Mesendoderm (in vitro differentiated cells): ENCODE data around the gene CCDC81.

Source experiments
- DNase-seq: peaks from one replicate; pipeline ENCODE4 v3.0.0; 2013
- H2AK5ac ChIP-seq: 2 replicates; pipeline ENCODE4 v1.6.1; 2013; ENCODE audit warnings: low read length, inconsistent platforms
- H2BK120ac ChIP-seq: 2 replicates; pipeline ENCODE4 v1.6.1; 2013; ENCODE audit warnings: low read depth, mild to moderate bottlenecking, low read length, moderate library complexity, mixed read lengths
- H2BK15ac ChIP-seq: replicated peaks from 2 replicates; pipeline ENCODE4 v1.6.1; 2013; ENCODE audit warnings: low read depth, mild to moderate bottlenecking, moderate library complexity
- H2BK5ac ChIP-seq: 2 replicates; pipeline ENCODE4 v1.6.1; 2013; ENCODE audit warnings: low read length, inconsistent platforms
- H3K18ac ChIP-seq: 2 replicates; pipeline ENCODE4 v1.6.1; 2013; ENCODE audit warnings: mild to moderate bottlenecking, low read length, mixed read lengths
- H3K23ac ChIP-seq: one replicate; pipeline ENCODE4 v1.6.1; 2013; ENCODE audit warnings: low read length
- H3K27ac ChIP-seq: 2 replicates; pipeline ENCODE4 v1.5.1; 2013; ENCODE audit warnings: low read depth, mild to moderate bottlenecking, inconsistent platforms, low read length, moderate library complexity
- H3K27me3 ChIP-seq: 2 replicates; pipeline ENCODE4 v1.6.1; 2013; ENCODE audit warnings: low read length, control low read depth, mild to moderate bottlenecking, inconsistent platforms; ENCODE audit not compliant: insufficient read depth, poor library complexity
- H3K36me3 ChIP-seq: 2 replicates; pipeline ENCODE4 v1.6.1; 2013; ENCODE audit warnings: low read length, inconsistent platforms; ENCODE audit not compliant: control insufficient read depth, insufficient read depth
- H3K4ac ChIP-seq: one replicate; pipeline ENCODE4 v1.6.1; 2013; ENCODE audit warnings: low read depth, mild to moderate bottlenecking, low read length, moderate library complexity
- H3K4me1 ChIP-seq: 2 replicates; pipeline ENCODE4 v1.6.1; 2013; ENCODE audit warnings: low read depth, low read length, inconsistent platforms; ENCODE audit not compliant: control insufficient read depth
- H3K4me2 ChIP-seq: 2 replicates; pipeline ENCODE4 v1.6.1; 2013; ENCODE audit warnings: low read length
- H3K4me3 ChIP-seq: 2 replicates; pipeline ENCODE4 v1.5.1; 2013; ENCODE audit warnings: mild to moderate bottlenecking, low read length
- H3K56ac ChIP-seq: one replicate; pipeline ENCODE4 v1.6.1; 2013; ENCODE audit warnings: low read length
- H3K79me1 ChIP-seq: 2 replicates; pipeline ENCODE4 v1.6.1; 2013; ENCODE audit warnings: low read length, inconsistent platforms
- H3K79me2 ChIP-seq: 2 replicates; pipeline ENCODE4 v1.6.1; 2013; ENCODE audit warnings: mild to moderate bottlenecking, low read length; ENCODE audit not compliant: control insufficient read depth, insufficient read depth
- H3K9ac ChIP-seq: 2 replicates; pipeline ENCODE4 v1.6.1; 2013; ENCODE audit warnings: low read length, inconsistent platforms
- H4K5ac ChIP-seq: one replicate; pipeline ENCODE4 v1.6.1; 2013; ENCODE audit warnings: low read length
- H4K8ac ChIP-seq: one replicate; pipeline ENCODE4 v1.6.1; 2013; ENCODE audit warnings: low read depth, mild to moderate bottlenecking, control low read depth, low read length, moderate library complexity
- WGBS: extraction: QIAGEN DNeasy Blood & Tissue Kit; methylation state at CpG from one replicate; pipeline ENCODE4 v1.1.7; 2013; ENCODE audit warnings: low lambda C conversion rate, missing lambda C conversion rate; ENCODE audit not compliant: insufficient coverage; ENCODE audit errors: extremely low coverage; 5-methylcytosine and 5-hydroxymethylcytosine counted together

The CCDC81 gene

DNA sequence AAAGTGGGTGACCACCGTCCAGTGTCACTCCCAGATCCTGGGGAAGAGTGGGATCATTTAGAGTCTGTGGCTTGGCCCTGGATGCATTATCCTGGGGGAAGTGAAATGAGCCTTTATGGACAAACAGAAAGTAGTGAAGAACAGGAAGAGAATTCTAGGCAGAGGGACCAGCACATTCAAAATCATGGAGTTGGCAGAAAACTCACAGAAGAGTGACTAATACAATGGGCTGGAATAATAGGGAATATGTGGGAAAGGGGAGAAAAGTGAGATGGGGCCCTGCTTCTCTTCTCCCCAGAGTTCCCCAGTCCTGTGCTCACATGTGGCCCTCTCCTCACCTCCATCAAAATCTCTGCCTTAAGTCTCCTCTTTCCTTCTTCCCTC is 84.3 kb downstream of the CCDC81 start:
- no peak overlapping the region for H2BK5ac ChIP-seq
- no CpG with 5 or more reads among the region's 1 CpG for WGBS
- no peaks in the 10 kb centered on the region for H3K79me2 ChIP-seq
- no peak overlapping the region for H3K27ac ChIP-seq
- no peak overlapping the region for H3K18ac ChIP-seq
- H4K5ac ChIP-seq = no peak overlapping the region
- no peaks in the 10 kb centered on the region for H3K27me3 ChIP-seq
- H3K36me3 ChIP-seq = no peaks in the 10 kb centered on the region
- H3K23ac ChIP-seq = no peak overlapping the region
- H3K4me2 ChIP-seq = no peak overlapping the region
- no peak overlapping the region for H4K8ac ChIP-seq
- H3K9ac ChIP-seq = no peak overlapping the region
- no peak overlapping the region for H2BK120ac ChIP-seq
- H3K4ac ChIP-seq = no peak overlapping the region
- no peaks in the 10 kb centered on the region for H3K79me1 ChIP-seq
- no peak overlapping the region for H3K56ac ChIP-seq
- H2BK15ac ChIP-seq = no peak overlapping the region
- no peak overlapping the region for H3K4me3 ChIP-seq
- H3K4me1 ChIP-seq = peaks cover 2% of the 10 kb centered on the region
- no peak overlapping the region for H2AK5ac ChIP-seq
- no peak for DNase-seq

DNA sequence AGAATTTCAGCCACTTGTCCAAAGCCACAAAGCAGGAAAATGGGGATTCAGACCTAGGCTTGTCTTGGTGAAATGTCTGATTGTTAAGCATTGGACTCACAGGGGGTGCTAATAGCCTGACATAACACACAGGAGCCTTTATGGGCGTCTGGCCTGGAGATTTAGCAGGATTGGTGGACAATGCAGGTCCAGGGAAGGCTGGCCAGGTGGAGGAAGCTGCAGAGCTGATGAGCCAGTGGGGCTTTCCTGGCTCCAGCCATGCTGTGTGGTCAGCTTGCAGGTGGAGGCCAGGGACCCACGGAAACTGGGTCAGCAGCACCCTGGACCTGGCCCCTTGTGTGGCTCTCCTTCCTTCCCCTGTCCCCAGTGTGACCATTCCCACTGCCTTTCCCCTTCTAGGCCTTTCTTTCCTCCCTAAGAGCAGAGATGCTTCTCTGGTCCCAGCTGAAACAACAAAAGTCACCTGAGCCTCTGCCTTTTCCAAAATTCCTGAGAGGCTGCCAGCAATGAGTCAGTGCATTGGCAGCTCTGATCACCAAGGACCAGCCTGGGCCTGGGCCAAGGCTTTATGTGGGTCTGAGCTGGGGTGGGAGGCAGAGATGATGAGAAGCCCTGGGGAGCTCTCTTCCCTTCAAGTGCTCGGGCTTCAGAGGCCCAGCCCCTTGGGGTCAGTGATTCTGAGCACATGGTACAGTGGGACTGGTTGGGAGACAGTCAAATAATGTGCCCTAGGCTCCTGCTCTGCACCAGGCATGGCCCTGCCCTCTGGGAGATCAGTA is 85.2 kb downstream of the CCDC81 start:
- H4K5ac ChIP-seq = no peak overlapping the region
- H2BK15ac ChIP-seq = no peak overlapping the region
- H3K4me3 ChIP-seq = no peak overlapping the region
- H3K4ac ChIP-seq = peak overlapping the region; percentile 63
- H4K8ac ChIP-seq = no peak overlapping the region
- peak; percentile 90 for DNase-seq
- no peak overlapping the region for H2BK5ac ChIP-seq
- H3K36me3 ChIP-seq = no peaks in the 10 kb centered on the region
- no CpG with 5 or more reads among the region's 3 CpGs for WGBS
- H2AK5ac ChIP-seq = no peak overlapping the region
- no peak overlapping the region for H3K56ac ChIP-seq
- H3K79me2 ChIP-seq = no peaks in the 10 kb centered on the region
- no peak overlapping the region for H2BK120ac ChIP-seq
- H3K4me2 ChIP-seq = no peak overlapping the region
- H3K27ac ChIP-seq = no peak overlapping the region
- no peak overlapping the region for H3K9ac ChIP-seq
- no peak overlapping the region for H3K18ac ChIP-seq
- H3K23ac ChIP-seq = no peak overlapping the region
- H3K79me1 ChIP-seq = no peaks in the 10 kb centered on the region
- H3K27me3 ChIP-seq = no peaks in the 10 kb centered on the region
- H3K4me1 ChIP-seq = peaks cover 2% of the 10 kb centered on the region

DNA sequence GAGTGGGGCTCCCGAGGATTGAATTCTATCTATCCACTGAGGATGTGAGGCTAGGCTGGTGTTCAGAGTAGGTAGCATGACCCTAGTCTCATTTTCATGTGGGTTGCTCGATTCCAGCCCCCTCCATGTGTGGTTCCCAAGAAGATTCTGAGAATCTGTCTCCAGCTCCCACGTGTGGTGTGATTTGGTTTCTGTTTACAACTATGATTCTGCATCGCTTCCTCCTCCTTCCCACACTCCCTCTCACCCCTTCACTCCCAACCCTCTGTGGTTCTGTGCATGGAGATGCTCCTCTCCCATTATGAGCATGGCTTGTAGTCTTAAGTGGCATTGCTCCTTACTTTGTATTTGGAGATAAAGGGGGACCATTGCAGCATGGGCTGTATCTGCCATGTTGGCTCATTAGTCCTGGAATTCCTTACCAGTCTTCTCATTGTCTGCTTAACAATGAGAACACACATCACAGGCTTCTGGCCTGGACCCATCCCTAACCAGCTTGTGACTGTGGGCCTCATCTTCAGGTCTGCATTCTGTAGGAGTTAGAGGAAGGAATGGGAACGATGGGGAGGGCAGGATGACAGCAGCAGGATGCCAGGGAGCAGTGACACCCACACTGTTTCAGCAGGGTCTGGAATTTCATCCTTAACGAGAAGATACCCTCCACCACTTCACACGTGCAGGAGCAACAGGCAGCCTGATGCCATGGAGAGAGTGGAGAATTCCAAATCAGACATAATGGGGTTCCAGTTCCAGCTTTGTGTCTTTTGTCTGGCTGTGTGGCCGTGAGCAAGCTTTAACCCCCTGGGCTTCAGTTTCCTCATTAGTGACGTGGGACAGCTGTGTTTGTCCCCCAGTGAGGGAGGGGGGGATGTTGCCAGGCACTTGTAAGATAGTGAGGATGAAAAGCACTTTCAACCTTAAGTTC is 86.0 kb downstream of the CCDC81 start:
- Histone ChIP-seq H3K36me3 (no peaks in the 10 kb centered on the region), H3K4me2 (no peak overlapping the region), H3K27me3 (no peaks in the 10 kb centered on the region), H2BK5ac (no peak overlapping the region), H3K9ac (no peak overlapping the region), H2BK15ac (no peak overlapping the region), H2BK120ac (no peak overlapping the region), H4K8ac (no peak overlapping the region), H3K4me3 (no peak overlapping the region), H3K27ac (no peak overlapping the region), H4K5ac (no peak overlapping the region), H3K4ac (no peak overlapping the region), H3K79me2 (no peaks in the 10 kb centered on the region), H3K56ac (no peak overlapping the region), H3K4me1 (peaks cover 2% of the 10 kb centered on the region), H3K23ac (no peak overlapping the region), H3K79me1 (no peaks in the 10 kb centered on the region), H2AK5ac (no peak overlapping the region), H3K18ac (no peak overlapping the region)
- peak; percentile 63 for DNase-seq
- no CpG with 5 or more reads among the region's 9 CpGs for WGBS

DNA sequence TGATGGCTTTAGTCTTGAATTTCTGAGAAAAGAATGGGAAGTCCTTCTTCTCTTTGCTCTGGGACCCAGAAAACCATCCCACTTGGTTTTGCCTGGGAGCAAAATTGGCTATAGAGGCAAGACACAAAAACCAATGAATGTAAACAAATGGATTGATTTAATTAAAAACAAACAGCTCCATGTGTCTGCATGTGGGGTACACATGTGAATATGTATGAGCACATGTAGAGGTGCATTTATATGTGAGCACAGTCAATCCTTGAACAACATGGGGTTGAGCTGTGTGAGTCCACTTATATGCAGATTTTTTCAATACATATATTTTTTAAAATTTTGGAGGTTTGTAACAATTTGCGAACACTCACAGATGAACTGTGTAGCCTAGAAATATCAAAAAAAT is 87.2 kb downstream of the CCDC81 start:
- Histone ChIP-seq H3K79me1 (no peaks in the 10 kb centered on the region), H3K56ac (no peak overlapping the region), H3K27me3 (no peaks in the 10 kb centered on the region), H4K8ac (no peak overlapping the region), H2AK5ac (no peak overlapping the region), H2BK15ac (no peak overlapping the region), H2BK120ac (no peak overlapping the region), H2BK5ac (no peak overlapping the region), H3K4me1 (no peaks in the 10 kb centered on the region), H3K79me2 (no peaks in the 10 kb centered on the region), H3K9ac (no peak overlapping the region), H3K4me3 (no peak overlapping the region), H3K4ac (no peak overlapping the region), H3K4me2 (no peak overlapping the region), H3K36me3 (no peaks in the 10 kb centered on the region), H3K18ac (no peak overlapping the region), H3K27ac (no peak overlapping the region), H4K5ac (no peak overlapping the region), H3K23ac (no peak overlapping the region)
- no peak for DNase-seq
- WGBS = no CpG with 5 or more reads among the region's 1 CpG

DNA sequence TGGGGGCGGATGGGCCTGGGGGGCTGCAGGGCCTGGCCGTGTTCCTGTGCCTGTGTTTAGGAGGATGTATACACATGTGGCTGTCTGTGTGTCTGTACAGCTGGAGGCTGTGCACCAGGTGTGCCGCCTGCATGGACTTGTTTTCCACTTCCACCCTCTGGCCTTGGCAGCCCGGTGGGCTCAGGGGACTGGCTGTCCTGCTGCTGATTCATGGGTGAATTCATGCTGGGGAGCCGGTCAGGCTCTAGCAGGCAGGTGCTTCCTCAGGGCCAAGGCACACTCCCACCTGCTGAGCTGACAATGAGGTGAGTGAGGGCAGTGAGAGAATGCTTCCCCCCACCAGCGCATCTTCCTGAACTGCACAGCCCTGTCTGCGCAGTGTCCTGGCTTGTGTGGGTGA is 88.4 kb downstream of the CCDC81 start:
- Histone ChIP-seq H4K8ac (no peak overlapping the region), H2AK5ac (no peak overlapping the region), H3K79me1 (no peaks in the 10 kb centered on the region), H3K23ac (no peak overlapping the region), H2BK5ac (no peak overlapping the region), H3K4ac (no peak overlapping the region), H3K27ac (no peak overlapping the region), H3K56ac (no peak overlapping the region), H3K4me2 (no peak overlapping the region), H2BK120ac (no peak overlapping the region), H3K27me3 (no peaks in the 10 kb centered on the region), H3K79me2 (no peaks in the 10 kb centered on the region), H3K18ac (no peak overlapping the region), H4K5ac (no peak overlapping the region), H3K4me3 (no peak overlapping the region), H2BK15ac (no peak overlapping the region), H3K36me3 (no peaks in the 10 kb centered on the region), H3K9ac (no peak overlapping the region), H3K4me1 (no peaks in the 10 kb centered on the region)
- WGBS = no CpG with 5 or more reads among the region's 7 CpGs
- DNase-seq = no peak
